ENCODE measurements around the gene ADGRG4.

DNA sequence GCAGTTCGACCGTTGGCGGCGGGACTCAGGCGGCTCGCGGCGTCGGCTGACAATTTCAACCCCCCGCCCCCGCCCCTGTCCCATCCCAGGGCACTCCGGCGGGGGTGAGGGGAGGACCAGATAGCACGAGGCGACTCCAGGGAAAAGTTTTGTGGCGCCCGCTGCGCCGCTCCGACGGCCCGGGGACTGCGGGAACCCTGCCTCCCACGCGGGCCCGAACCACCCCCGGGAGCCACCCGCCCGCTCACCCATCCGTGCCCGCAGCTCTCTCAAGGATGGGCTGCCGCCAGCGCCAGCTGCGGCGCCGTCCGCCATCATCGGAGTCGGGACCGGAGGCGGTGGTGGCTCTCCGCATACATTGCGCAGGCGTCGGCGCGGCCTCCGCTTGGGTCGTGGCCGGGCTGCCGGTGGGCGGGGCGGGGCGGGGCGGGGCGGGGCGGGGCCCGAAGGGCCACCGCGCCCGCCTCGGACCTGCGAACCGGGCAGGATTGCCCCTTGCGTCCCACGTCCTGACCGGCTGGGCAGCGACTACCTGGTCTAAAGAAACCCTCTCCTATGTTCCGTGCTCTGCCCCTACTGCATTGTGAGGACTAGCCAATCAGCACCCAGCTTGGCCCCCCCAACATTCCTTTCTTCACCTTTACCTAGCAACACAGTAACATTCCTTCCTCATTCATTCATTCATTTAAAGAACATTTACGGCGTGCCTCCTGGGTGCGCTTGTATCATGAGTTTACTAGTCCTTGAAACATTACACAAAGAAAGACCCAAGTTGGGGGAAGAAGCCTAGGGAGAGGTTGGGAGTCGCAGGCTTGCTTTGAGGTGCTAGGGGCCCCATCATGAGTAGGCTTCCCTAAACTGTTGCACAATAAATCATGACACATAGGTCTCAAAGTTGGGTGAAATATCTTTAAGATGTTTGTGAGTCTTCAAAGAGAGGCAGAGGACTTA lies 49.4 kb upstream of the ADGRG4 start, which contains the start of gene MAP7D3:
- TF ChIP-seq, protein P1, sequence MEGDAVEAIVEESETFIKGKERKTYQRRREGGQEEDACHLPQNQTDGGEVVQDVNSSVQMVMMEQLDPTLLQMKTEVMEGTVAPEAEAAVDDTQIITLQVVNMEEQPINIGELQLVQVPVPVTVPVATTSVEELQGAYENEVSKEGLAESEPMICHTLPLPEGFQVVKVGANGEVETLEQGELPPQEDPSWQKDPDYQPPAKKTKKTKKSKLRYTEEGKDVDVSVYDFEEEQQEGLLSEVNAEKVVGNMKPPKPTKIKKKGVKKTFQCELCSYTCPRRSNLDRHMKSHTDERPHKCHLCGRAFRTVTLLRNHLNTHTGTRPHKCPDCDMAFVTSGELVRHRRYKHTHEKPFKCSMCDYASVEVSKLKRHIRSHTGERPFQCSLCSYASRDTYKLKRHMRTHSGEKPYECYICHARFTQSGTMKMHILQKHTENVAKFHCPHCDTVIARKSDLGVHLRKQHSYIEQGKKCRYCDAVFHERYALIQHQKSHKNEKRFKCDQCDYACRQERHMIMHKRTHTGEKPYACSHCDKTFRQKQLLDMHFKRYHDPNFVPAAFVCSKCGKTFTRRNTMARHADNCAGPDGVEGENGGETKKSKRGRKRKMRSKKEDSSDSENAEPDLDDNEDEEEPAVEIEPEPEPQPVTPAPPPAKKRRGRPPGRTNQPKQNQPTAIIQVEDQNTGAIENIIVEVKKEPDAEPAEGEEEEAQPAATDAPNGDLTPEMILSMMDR (IDR thresholded peaks at IDR 0.05): no peak
- peak in 1 of 2 donors; percentile 41 for TF ChIP-seq POLR2A (IDR thresholded peaks at IDR 0.05)

All from heart left ventricle (tissue), 13 donors.